Skeletal muscle tissue (tissue), 4 donors: ENCODE data around the gene TRIM38. TPM values are rescaled to one million over a fixed set of nuclear protein-coding genes. Genes with fewer than 3 reads are reported as not detected.
"Not testable (repeated sequence)": the region's sequence is repeated elsewhere in the genome, so short reads cannot be mapped to it uniquely, and the experiment has no call there.

Source experiments
- H3K27ac ChIP-seq: one replicate; pipeline ENCODE4 v1.7.0; 2013; ENCODE audit warnings: mild to moderate bottlenecking, low read depth, low read length, inconsistent platforms
- H3K27me3 ChIP-seq, 3 donors: one replicate each; pipeline ENCODE4 v1.7.0; 2013; ENCODE audit warnings: low read length in 3 of 3; ENCODE audit not compliant: control insufficient read depth in 3 of 3, insufficient read depth in 3 of 3
- H3K36me3 ChIP-seq, 3 donors: one replicate each; pipeline ENCODE4 v1.7.0; 2013; ENCODE audit warnings: low read length in 3 of 3; ENCODE audit not compliant: control insufficient read depth in 3 of 3, insufficient read depth in 3 of 3
- H3K4me1 ChIP-seq, 3 donors: one replicate each; pipeline ENCODE4 v1.7.0; 2013; ENCODE audit warnings: low read length in 3 of 3, mild to moderate bottlenecking in 3 of 3; ENCODE audit not compliant: control insufficient read depth in 3 of 3, insufficient read depth in 3 of 3
- H3K4me3 ChIP-seq, 3 donors: one replicate each; pipeline ENCODE4 v1.7.0; 2013; ENCODE audit warnings: low read length in 3 of 3
- H3K9ac ChIP-seq, 3 donors: one replicate each; pipeline ENCODE4 v1.7.0; 2013; ENCODE audit warnings: low read length in 3 of 3, mild to moderate bottlenecking in 3 of 3, moderate library complexity in 2 of 3, low read depth in 1 of 3
- H3K9me3 ChIP-seq, 3 donors: one replicate each; pipeline ENCODE4 v1.7.0; 2013; ENCODE audit warnings: low read length in 3 of 3; ENCODE audit not compliant: control insufficient read depth in 3 of 3
- total RNA-seq: library from RNA; depleted of rRNA; stranded (reverse); fragments of >200 nt; gene quantifications from one replicate; pipeline ENCODE4 v1.2.3, GENCODE V29; 2014
- donor health status: Osteomylitis.

TRIM38 gene
- total RNA-seq, 1 donor from 2014 or later, result 5.2 TPM

DNA sequence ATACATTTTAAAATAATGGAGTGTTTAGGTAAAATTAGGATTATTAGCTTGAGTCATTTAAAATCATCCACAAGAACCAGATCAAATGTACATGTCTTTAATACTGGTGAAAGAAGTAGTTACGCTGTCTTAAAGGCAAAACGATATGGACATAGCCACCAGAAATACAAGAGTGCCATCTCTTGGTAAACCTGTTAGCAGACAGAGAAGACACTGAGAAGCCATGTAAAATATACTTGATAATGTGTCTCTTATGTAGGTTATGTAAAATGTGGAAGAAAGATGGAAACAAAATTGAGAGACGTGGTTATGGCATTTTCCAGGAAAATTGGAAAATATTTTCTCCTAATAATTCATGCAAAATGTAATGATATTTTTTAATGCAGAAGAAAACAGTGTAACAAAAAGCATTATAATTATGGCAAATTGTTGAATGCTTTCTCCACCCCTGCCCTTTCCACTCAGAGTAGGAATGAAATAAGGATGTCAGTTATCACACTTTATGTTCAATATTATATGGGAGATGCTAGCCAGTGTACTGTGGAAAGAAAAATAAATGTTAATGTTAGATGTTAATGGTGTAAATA lies 19.9 kb upstream of the TRIM38 start:
- Histone ChIP-seq H3K9ac (no peak overlapping the region), H3K27me3 (no peaks in the 10 kb centered on the region), H3K4me1 (no peaks in the 10 kb centered on the region), H3K9me3 (no peaks in the 10 kb centered on the region), H3K4me3 (no peak overlapping the region), H3K36me3 (no peaks in the 10 kb centered on the region), H3K27ac (no peak overlapping the region)

DNA sequence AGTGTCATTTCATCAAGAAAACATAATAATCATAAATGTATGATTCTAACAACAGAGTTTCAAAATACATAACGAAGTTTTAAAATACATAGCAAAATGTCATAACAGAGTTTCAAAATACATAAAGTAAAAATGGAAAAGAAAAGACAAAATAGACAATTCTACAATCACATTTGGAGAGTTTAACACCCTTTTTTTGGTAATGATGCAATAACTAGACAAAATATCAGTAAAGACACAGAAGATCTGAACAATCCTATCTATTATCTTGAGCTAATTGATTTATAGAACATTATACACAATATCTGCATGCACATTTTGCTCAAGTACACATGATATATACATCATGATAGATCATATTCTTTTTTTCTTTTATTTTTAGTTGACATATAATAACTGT lies 18.7 kb upstream of the TRIM38 start:
- H3K27ac ChIP-seq, result no peak overlapping the region
- no peak overlapping the region for H3K4me3 ChIP-seq
- H3K4me1 ChIP-seq, result no peaks in the 10 kb centered on the region
- H3K9ac ChIP-seq, result no peak overlapping the region
- no peaks in the 10 kb centered on the region for H3K9me3 ChIP-seq
- no peaks in the 10 kb centered on the region for H3K27me3 ChIP-seq
- H3K36me3 ChIP-seq, result no peaks in the 10 kb centered on the region

DNA sequence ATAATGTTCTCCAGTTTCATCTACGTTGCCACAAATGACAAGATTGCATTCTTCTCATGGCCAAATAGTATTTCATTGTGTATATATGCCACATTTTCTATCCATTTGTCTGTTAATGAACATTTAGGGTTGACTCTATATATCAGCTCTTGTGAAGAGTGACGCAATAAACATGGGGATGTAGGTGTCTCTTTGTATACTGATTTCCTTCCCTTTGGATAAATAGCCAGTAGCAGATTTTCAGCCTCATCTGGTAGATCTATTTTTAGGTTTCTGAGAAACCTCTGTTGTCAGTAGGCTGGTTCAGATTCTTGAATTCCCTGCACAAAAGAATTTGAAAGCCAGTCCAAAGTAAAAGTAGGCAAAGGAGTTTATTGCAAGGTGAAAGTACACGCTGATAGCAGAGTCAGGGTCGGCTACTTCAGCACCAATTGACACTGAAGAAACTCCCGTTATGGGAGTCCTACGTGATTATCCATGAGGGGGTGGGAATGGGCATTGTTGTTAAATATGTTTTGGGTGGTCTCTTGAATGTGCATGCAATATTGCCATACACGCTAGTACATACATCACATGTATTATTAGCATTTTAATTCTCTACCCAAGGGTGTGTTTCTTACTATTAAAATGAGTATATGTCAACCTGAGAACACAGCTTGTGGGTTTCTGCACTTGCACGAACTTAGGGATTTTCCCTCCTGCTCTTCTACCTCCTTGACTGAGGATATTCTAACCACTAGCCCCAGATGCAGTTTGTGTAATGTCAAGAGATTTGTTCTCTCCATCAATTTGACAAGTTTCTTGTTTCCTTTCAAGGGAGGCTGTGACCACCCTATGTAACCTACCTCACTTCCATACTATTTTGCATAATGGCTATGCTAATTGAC lies 17.7 kb upstream of the TRIM38 start:
- Histone ChIP-seq H3K4me1 (no peaks in the 10 kb centered on the region), H3K9me3 (no peaks in the 10 kb centered on the region), H3K27ac (no peak overlapping the region), H3K36me3 (no peaks in the 10 kb centered on the region), H3K9ac (no peak overlapping the region), H3K4me3 (no peak overlapping the region), H3K27me3 (no peaks in the 10 kb centered on the region)

DNA sequence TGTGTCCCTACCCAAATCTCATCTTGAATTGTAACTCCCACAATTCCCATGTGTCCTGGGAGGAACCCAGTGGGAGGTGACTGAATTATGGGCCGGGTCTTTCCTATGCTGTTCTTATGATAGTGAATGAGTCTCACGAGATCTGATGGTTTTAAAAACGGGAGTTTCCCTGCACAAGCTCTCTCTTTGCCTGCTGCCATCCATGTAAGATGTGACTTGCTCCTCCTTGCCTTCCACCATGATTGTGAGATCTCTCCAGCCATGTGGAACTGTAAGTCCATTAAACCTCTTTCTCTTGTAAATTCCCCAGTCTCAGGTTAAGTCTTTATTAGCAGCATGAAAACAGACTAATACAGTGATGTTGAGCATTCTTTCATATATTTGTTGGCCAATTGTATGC lies 16.9 kb upstream of the TRIM38 start:
- not testable (repeated sequence) for H3K27ac ChIP-seq, H3K4me3 ChIP-seq, H3K4me1 ChIP-seq, H3K9me3 ChIP-seq, H3K27me3 ChIP-seq, H3K36me3 ChIP-seq, H3K9ac ChIP-seq

DNA sequence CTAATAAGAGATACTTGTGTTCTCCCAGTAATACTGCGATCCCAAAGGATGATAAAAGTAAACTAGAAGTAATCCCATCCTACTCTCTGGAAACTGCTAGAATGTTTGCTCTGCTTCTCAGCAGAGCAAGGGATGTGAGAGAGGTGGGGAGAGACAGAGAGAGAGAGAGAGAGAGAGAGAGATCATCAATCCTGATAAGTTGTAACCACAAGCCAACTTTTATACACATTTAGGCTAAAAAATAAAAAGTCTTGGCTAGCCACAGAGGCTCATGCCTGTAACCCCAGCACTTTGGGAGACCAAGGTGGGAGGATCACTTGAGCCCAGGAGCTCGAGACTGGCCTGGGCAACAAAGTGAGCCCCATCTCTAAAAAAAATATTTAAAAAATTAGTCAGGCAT lies 16.0 kb upstream of the TRIM38 start:
- no peaks in the 10 kb centered on the region for H3K4me1 ChIP-seq
- H3K36me3 ChIP-seq, result no peaks in the 10 kb centered on the region
- H3K27me3 ChIP-seq, result no peaks in the 10 kb centered on the region
- H3K27ac ChIP-seq, result no peak overlapping the region
- H3K9me3 ChIP-seq, result no peaks in the 10 kb centered on the region
- H3K9ac ChIP-seq, result no peak overlapping the region
- H3K4me3 ChIP-seq, result no peak overlapping the region

DNA sequence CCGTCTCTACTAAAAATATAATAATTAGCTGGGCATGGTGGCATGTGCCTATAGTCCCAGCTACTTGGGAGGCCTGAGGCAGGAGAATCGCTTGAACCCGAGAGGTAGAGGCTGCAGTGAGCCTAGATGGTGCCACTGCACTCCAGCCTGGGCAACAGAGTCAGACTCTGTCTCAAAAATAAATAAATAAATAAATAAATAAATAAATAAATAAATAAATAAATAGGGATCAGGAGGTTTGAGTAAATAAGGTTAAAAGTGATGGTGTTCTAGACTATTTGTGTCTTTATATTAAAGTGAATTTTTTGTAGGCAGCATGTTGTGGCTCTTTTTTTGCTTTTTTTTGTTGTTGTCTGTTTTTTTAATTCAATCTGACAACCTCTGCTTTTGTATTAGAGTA lies 15.1 kb upstream of the TRIM38 start:
- H3K4me1 ChIP-seq, H3K9ac ChIP-seq, H3K4me3 ChIP-seq, H3K36me3 ChIP-seq, H3K9me3 ChIP-seq, H3K27ac ChIP-seq, H3K27me3 ChIP-seq: not testable (repeated sequence)

DNA sequence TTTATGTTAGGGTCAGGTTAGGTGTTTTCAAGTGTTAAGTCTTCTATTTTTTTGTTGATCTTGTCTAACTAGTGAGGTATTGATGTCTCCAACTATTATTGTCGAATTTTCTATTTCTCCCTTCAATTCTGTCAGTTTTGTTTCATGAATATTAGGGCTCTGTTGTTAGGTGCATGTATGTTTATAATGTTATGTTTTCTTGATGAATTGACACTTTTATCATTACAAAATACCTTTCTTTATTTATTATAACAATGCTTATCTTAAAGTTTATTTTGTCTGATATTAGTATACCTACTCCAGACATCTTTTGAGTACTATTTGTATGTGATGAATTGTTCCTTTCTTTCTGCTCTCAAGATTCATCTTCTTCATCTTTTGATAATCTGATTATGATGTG lies 12.9 kb upstream of the TRIM38 start:
- Histone ChIP-seq H3K9ac (no peak overlapping the region), H3K9me3 (no peaks in the 10 kb centered on the region)

DNA sequence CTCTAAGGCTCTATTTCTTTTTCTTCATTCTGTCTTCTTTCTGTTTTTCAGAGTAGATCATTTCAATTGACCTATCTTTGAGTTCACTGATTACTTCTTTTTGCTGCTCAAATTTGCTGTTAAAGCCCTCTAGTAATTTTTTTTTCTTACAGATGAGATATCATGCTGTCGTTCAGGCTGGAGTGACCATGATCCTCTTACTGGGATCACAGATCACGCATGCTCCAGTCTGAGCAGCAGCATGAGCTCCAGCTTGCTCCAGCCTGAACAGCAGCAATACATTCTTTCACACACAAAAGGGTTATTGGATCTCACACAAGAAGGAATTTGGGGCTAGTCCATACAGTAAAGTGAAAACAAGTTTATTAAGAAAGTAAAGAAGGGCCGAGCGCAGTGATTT lies 12.3 kb upstream of the TRIM38 start:
- H3K9me3 ChIP-seq, result no peaks in the 10 kb centered on the region
- H3K27me3 ChIP-seq, result no peaks in the 10 kb centered on the region
- H3K9ac ChIP-seq, result no peak overlapping the region
- H3K27ac ChIP-seq, result no peak overlapping the region
- no peak overlapping the region for H3K4me3 ChIP-seq
- no peaks in the 10 kb centered on the region for H3K36me3 ChIP-seq
- no peaks in the 10 kb centered on the region for H3K4me1 ChIP-seq

More for the DNA sequence above, 12.9 kb upstream of the TRIM38 start:
- Histone ChIP-seq H3K4me3 (no peak overlapping the region), H3K36me3 (no peaks in the 10 kb centered on the region), H3K27me3 (no peaks in the 10 kb centered on the region), H3K4me1 (no peaks in the 10 kb centered on the region), H3K27ac (no peak overlapping the region)

DNA sequence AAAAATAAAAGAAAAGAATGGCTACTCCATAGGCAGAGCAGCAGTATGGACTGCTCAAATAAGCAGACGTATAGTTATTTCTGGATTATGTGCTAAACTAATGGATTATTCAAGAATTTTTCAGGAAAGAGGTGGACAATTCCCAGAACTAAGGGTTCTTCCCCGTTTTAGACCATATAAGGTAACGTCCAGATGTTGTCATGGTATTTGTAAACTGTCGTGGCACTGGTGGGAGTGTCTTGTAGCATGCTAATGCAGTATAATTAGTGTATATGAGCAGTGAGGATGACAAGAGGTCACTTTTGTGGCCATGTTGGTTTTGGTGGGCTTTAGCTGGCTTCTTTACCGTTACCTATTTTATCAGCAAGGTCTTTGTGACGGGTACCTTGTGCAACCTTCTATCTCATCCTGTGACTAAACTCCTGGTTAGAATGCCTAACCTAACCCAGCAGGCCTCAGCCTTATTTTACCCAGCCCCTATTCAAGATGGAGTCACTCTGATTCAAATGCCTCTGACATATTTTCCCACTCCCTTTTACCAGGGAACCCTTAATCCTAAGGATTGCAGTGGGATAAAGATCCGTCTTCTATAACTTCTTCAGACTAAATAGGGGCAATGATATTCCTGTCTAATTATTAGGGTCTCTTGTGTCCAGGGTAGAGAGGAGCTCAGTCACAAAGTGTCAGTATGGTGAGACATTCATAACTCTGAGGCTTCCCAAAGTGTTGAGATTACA lies 11.1 kb upstream of the TRIM38 start:
- no peaks in the 10 kb centered on the region for H3K36me3 ChIP-seq
- H3K4me3 ChIP-seq, result no peak overlapping the region
- no peaks in the 10 kb centered on the region for H3K4me1 ChIP-seq
- no peaks in the 10 kb centered on the region for H3K27me3 ChIP-seq
- H3K9ac ChIP-seq, result no peak overlapping the region
- no peaks in the 10 kb centered on the region for H3K9me3 ChIP-seq
- H3K27ac ChIP-seq, result no peak overlapping the region

DNA sequence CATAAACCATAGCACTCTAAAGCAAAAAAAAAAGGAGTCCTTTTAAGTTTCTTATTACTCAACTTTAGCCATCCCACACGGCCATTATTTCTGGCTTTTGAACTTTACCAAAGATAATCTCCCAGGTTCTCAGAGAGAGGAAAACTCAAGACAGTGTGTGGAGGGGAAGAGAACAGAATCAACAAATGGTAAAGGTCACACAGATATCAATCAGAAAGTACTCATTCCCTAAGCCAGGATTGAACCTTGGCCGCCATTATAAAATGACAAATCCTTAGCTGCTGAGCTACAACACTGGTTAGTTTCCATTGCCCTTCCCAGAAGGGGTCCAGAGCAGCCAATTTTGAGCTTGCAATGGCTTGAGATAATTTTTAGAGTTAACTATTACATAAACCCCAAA lies 10.1 kb upstream of the TRIM38 start:
- Histone ChIP-seq H3K9ac (no peak overlapping the region), H3K36me3 (no peaks in the 10 kb centered on the region), H3K9me3 (no peaks in the 10 kb centered on the region), H3K4me1 (no peaks in the 10 kb centered on the region), H3K27ac (no peak overlapping the region), H3K4me3 (no peak overlapping the region), H3K27me3 (no peaks in the 10 kb centered on the region)
